GM12872 (cell line): ENCODE results near the gene MARCHF10.

Experiments
- CTCF ChIP-seq: IDR thresholded peaks from 3 replicates; pipeline ENCODE4 v1.5.1; 2011; ENCODE audit warnings: low read depth, mild to moderate bottlenecking, low read length, moderate library complexity; ENCODE audit not compliant: insufficient read depth

Gene MARCHF10

GRCh38 chr17:62717889-62718288 lies 90.2 kb downstream of the MARCHF10 start:
- no peak for TF ChIP-seq CTCF

GRCh38 chr17:62717589-62717855 lies 90.6 kb downstream of the MARCHF10 start:
- no peak for TF ChIP-seq CTCF

DNA sequence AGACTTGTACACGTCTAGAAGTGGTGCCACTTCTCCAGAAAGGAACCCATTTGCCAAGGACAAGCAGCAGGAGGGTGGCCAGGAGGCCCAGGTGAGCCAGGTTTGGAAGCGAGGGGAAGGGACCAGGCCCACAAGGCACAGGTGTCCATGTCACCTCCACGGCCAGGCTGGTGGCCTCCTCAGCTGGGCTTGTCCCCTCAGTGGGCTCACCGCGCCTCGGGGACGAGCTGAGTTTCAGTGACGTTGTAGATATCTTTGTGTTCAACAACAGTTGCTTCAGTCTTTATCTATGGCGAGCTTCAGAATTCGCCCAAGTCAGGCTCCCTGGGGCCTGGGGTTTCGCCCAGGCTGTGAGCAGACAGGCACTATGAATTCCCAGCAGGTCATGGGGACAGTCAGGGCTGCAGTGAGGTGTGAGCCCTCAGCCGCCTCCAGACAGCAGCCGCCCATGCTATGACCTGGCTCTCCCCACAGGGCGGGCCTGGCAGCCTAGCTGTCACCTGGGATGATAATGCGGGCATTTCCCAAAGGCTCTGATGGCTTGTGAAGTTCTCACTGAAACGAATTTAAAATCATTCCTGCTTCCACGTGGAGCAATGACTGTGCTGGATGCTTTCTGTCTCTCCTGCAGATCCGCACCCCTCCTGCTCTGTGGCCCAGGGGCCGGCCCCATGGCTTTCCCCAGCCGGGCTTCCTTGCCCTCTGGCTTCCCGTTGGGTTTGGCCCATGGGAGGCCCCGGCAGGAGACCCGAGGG lies 91.1 kb downstream of the MARCHF10 start:
- TF ChIP-seq CTCF = no peak

GRCh38 chr17:62715882-62716390 lies 92.2 kb downstream of the MARCHF10 start:
- TF ChIP-seq CTCF = no peak

GRCh38 chr17:62714016-62714777 lies 93.9 kb downstream of the MARCHF10 start:
- no peak for TF ChIP-seq CTCF

- no peak for TF ChIP-seq CTCF
These were observed 94.8 kb downstream of the MARCHF10 start for GRCh38 chr17:62713086-62713881.

GRCh38 chr17:62712171-62712581 lies 95.9 kb downstream of the MARCHF10 start:
- TF ChIP-seq CTCF = no peak
